Stimulated activated CD4-positive, alpha-beta T cell treated with anti-CD3 and anti-CD28 coated beads, Interleukin-12 subunit alpha, Interleukin-12 subunit beta, amount 100 ng/mL, for 24 hours (primary cell): Measurements from ENCODE around the gene TBX10.
"Not testable (repeated sequence)": the region's sequence is repeated elsewhere in the genome, so short reads cannot be mapped to it uniquely, and the experiment has no call there.

Experiments
- DNase-seq, 2 experiments: peaks; one replicate each; pipeline ENCODE4 v3.0.0-alpha.2; 2020; ENCODE audit warnings: low read depth in 2 of 2

The TBX10 gene

GRCh38 chr11:67639438-67639859 is at the start of gene TBX10:
TSS of gene TBX10 (minus strand) at chr11:67639763. CDS start at chr11:67639472, 291 bp downstream.
- DNase-seq, result no peak

- DNase-seq, result no peak
Observed at GRCh38 chr11:67689178-67689577, 49.6 kb upstream of the TBX10 start.

GRCh38 chr11:67687986-67688385 is 48.4 kb upstream of the TBX10 start:
- no peak for DNase-seq

GRCh38 chr11:67685641-67686332 is 46.2 kb upstream of the TBX10 start:
- DNase-seq, result not testable (repeated sequence)

GRCh38 chr11:67682126-67683034 is 42.8 kb upstream of the TBX10 start:
- DNase-seq, result not testable (repeated sequence)

GRCh38 chr11:67680696-67681470 is 41.3 kb upstream of the TBX10 start:
- no peak for DNase-seq

GRCh38 chr11:67675058-67675747 is 35.6 kb upstream of the TBX10 start:
- no peak for DNase-seq

- DNase-seq, result no peak
Observed at GRCh38 chr11:67674442-67674871, 34.9 kb upstream of the TBX10 start, which contains the start of gene ALDH3B2. TSS of gene ALDH3B2 (minus strand) at chr11:67674623. CDS start at chr11:67666935, 7,688 bp downstream.

GRCh38 chr11:67673902-67674301 is 34.3 kb upstream of the TBX10 start:
- DNase-seq, result no peak

- no peak for DNase-seq
Observed at GRCh38 chr11:67673358-67673757, 33.8 kb upstream of the TBX10 start.

GRCh38 chr11:67671211-67671520 is 31.6 kb upstream of the TBX10 start:
- no peak for DNase-seq

GRCh38 chr11:67670316-67671210 is 31.0 kb upstream of the TBX10 start:
- DNase-seq, result no peak

- no peak for DNase-seq
Observed at GRCh38 chr11:67668192-67668551, 28.6 kb upstream of the TBX10 start.

- no peak for DNase-seq
Observed at GRCh38 chr11:67667490-67668191, 28.1 kb upstream of the TBX10 start.

GRCh38 chr11:67666676-67667489 is 27.3 kb upstream of the TBX10 start:
- no peak for DNase-seq

- no peak for DNase-seq
Observed at GRCh38 chr11:67666303-67666645, 26.7 kb upstream of the TBX10 start.

- no peak for DNase-seq
Observed at GRCh38 chr11:67665541-67666302, 26.2 kb upstream of the TBX10 start.
